Stimulated activated CD4-positive, alpha-beta T cell treated with anti-CD3 and anti-CD28 coated beads, Interleukin-15, amount 100 ng/mL, for 24 hours (primary cell): ENCODE data around the gene CORIN.
"Not testable (repeated sequence)": the region's sequence is repeated elsewhere in the genome, so short reads cannot be mapped to it uniquely, and the experiment has no call there.

Experiments used
- DNase-seq: peaks from one replicate; pipeline ENCODE4 v3.0.0-alpha.2; 2020

The CORIN gene

DNA sequence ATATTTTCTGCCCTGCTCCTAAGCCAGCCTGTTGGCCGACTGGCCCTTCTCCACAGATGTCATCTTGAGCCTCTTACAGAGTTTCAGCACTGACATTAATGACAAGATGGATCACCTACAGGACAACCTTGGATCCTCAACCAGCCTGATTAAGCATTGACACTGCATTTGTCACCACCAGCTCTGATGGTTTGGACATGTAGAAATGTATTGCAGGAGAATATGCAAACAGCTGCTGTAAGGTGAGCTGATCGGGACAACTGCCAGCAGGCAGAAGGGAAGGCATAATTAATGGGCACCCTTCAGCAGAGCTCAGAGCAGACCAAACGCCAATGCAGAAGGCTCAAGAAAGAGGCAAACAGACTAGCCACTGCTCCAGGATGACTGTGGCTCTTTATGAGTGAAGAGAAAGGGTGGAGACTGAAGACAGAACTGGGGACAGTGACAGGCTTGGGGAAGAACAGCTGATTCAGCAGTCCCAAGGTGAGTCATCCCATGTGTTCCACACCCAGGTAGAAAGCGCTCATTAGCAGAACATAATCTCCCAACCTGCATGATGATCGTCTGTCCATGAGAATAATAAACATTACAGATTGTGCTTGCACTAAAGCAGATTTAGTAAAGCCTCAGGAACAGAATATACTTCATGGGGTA is 6.7 kb downstream of the CORIN start:
- DNase-seq: no peak

GRCh38 chr4:47830265-47831025 is 7.4 kb downstream of the CORIN start:
- no peak for DNase-seq

DNA sequence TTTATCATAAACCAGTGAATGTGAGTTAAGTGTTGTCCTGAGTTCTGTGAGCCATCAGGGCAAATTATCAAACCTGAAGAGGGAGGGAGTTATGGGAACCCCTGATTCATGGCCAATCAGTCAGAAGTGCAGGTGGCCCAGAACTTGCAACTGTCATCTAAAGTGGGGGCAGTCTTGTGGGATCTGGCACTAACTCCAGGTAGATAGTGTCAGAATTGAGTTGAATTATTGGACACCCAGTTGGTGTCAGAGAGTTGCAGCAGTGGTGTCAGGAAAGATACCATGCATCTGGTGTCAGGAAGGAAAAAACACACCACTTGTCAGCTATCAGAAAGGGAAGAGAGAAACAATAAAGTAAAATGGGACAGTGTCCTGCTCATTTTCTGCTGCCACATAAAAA is 8.4 kb downstream of the CORIN start:
- no peak for DNase-seq

GRCh38 chr4:47827343-47828047 is 10.4 kb downstream of the CORIN start:
- DNase-seq: no peak

DNA sequence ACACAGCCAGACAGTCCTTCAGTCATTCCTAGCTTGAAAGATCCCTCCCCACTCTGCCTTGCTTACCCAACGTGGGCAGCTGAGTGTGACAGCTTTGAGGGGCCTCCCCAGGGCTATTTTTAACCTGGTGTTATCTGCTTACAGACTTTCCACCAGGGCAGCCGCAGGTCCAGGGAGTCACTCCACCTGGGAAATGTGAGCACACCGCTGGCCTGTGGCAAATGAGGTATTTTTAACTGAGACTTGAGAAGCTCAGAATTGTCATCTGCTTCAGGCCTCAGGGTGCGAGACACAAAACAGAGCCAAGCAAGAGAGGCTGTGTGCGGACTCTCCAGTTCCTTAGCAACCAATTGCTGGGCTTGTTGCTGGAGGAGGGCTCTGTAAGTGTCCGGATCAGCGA is 13.0 kb downstream of the CORIN start:
- no peak for DNase-seq

- DNase-seq: no peak
These were observed 18.7 kb downstream of the CORIN start for GRCh38 chr4:47819178-47819577.

DNA sequence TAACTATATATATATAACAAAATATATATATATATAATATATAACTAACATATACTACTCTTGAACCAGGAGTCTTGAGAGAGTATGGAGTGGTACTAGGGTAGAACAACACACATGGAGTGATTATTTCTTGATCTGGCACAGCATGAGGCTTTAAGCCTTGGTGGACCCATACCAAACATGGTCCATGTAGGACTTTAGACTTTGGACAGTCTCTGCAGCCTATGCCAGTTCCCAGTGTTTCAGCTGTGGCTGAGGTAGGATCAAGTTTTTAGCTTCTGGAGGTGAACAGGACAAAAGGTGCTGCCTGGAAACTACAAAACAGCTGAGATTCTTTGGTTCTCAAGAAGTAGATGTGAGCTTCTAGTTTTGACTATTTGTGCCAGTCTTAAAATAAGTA is 20.6 kb downstream of the CORIN start:
- no peak for DNase-seq

- DNase-seq: no peak
These were observed 21.1 kb downstream of the CORIN start for GRCh38 chr4:47816748-47817147.

GRCh38 chr4:47814618-47815295 is 23.1 kb downstream of the CORIN start:
- no peak for DNase-seq

DNA sequence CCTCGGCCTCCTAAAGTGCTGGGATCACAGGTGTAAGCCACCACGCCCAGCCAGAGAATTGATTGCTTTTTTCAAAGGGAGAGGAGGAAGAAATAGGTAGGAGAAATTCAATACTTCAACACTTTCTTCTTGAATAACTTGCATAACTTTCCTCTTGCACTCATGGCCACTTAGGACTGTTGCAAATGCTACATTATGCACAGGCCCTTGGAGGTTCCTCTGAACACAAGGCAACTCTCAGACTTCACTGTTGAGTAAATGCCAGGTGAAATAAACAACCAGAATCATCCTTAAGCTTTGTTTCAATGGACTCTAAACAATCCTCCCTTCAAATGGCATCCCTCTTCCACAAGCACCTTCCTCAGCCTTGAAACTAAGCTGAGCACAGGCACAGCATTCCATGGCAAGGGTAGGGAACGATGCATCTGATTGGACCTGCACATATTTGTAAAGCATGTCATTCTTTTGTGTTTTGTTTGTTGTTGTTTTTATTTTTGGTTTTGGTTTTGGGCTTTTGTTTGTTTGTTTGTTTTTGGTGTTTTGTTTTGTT is 28.1 kb downstream of the CORIN start:
- no peak for DNase-seq

- DNase-seq: no peak
These were observed 33.3 kb downstream of the CORIN start for GRCh38 chr4:47804598-47804997.

DNA sequence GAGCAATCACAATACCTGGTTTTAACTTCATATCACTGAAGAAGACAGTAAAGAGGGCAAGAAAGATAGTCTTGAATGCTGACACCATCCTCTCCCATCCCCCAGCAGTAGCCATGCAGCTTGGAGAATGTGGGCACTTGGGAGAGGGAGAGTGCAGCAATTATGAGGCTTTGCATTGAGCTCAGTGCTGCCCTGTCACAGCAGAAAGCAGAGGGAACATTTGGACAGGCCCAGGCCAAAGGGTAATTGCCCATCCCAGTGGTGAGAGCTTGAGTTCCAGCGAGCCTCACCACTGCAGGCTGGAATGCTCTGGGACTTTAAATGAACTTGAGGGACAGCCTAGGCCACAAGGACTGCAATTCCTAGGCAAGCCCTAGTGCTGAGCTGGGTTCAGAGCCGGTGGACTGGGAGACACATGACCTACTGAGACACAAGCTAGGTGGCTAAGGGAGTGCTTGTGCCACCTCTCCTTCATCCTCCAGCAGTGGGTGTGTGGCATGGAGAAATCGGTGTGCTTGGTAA is 36.3 kb downstream of the CORIN start:
- no peak for DNase-seq

GRCh38 chr4:47798165-47798564 is 39.7 kb downstream of the CORIN start:
- no peak for DNase-seq

DNA sequence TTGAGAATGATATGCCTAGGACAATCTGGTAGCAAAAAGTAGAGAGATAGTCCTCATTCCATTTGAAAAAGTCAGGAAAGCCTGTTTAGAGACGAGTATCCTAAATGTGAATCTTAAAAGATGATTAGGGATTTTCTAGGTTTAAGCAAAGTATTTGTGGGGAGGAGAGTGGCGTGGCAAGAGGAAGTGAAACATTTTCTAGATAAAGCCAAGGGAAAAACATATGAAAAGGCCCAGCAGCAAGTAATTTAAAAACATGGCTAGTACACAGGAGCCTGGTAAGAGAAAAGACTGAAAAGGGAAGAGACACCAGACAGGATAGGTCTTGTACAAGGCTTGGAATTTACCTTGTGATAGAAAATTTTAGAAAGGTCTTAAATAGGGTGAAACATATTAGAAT is 45.9 kb downstream of the CORIN start:
- no peak for DNase-seq

GRCh38 chr4:47790105-47790504 is 47.8 kb downstream of the CORIN start:
- DNase-seq: no peak

DNA sequence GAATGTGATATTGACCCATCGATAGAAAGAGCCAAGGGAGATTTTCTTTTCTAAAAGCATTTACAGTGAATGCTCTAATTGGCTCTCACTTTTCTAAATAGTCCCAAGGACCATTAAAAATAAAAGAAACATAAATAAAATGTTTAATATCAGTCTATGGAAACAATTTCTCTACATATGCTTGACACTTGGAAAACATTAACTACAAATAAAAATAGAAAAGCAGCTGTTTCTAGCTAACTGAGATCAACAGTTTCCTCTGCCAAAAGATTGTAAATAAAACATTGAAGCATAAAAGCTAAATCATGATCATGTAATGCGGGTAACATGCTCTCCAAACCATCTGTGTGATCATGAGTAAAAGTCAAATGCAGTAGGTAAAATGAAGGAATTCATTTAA is 49.7 kb downstream of the CORIN start:
- no peak for DNase-seq

- DNase-seq: no peak
These were observed 50.9 kb downstream of the CORIN start for GRCh38 chr4:47786958-47787370.

GRCh38 chr4:47785153-47785552 is 52.7 kb downstream of the CORIN start:
- DNase-seq: no peak

- no peak for DNase-seq
These were observed 53.6 kb downstream of the CORIN start for GRCh38 chr4:47784222-47784621.

- DNase-seq: no peak
These were observed 61.5 kb downstream of the CORIN start for GRCh38 chr4:47776353-47776752.

DNA sequence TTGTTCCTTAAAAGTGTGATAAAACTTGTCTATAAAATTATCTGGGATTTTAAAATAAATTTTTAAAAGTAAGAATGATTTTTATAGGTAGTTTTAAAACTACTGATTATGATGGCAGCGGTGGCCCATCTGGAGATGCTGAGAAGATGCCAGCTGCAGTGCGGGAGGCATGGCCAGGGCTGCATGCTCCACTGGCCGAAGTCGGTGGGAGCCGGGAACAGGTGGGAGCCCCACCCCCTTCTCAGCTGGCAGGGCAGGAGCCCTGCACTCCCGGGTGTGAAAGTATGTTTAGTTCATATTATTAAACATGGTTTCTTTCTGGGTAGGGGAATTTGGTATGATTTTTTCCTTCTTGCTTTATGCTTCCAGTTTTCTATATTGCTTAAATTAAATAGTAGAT is 63.8 kb downstream of the CORIN start:
- no peak for DNase-seq

DNA sequence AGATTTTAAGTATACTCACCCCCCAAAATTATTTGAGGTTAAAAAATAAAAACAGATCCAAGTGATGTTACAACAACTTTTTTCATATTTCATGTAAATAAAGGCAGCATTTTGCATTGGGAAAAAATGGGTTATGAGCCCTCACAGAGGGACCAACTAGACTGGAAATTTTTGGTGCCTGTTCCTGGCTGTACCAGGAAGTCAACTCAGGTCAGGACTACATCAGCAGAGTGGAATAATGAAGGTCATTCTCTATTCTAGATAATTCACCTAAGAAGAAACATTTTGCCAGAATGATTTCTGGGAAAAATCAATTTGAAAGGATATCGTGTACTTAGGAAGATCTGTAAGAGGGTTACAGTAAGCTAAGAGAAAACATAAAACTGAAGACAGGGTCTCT is 66.8 kb downstream of the CORIN start:
- DNase-seq: no peak

DNA sequence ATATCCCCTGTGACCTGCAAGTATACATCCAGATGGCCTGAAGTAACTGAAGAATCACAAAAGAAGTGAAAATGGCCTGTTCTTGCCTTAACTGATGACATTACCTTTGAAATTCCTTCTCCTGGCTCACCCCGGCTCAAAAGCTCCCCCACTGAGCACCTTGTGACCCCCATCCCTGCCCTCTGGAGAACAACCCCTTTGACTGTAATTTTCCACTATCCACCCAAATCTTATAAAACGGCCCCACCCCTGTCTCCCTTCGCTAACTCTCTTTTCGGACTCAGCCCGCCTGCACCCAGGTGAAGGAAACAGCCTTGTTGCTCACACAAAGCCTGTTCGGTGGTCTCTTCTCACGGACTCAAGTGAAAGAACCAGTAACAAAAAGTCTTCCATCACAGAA is 69.9 kb downstream of the CORIN start:
- not testable (repeated sequence) for DNase-seq
